Measurements from ENCODE around the gene RASD1. TPM values are rescaled to one million over a fixed set of nuclear protein-coding genes. Genes with fewer than 3 reads are reported as not detected.

Gene RASD1
- total RNA-seq, 1 experiment from 2014 or later, result 5.7 TPM

DNA sequence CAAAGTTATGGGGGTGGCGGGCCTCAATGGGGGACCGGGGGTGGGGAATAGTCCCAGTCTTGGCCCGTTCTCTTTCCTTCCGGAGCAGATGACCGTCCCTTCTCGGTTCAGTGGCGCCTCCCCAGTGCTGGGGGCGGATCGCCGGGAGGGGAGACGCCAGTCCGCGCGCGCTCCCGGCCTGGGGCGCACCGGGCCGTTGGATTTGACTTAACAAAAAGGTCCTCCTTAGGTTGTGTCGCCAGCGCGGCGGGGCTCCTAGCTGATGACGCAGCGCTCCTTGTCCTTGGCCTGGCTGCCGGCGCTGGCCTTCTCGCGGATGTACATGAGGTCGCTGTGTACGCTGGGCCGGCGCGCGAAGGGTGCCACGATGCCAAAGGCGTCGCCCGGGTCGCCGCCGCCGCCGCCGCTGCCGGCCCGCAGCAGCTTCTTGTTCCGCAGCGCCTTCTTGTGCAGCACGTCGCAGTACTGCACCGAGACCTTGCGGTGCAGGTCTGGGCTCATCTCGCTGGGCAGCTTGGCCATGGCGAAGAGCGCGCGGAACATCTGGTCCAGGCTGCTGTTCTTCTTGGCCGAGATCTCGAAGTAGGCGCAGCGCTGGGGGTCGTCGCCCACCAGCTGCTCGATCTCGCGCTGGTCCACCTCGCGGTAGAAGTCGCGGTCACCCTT, 1.2 kb downstream of the RASD1 start:
- no peak overlapping the region for H3K23ac ChIP-seq (ENCODE audit: insufficient read length, low read depth, low read length)
- no peak overlapping the region for H4K5ac ChIP-seq (ENCODE audit: insufficient read length, low read depth, low read length)
- H3K4ac ChIP-seq (ENCODE audit: low read depth, low read length), result no peak overlapping the region
- Mint-ChIP-seq H3K4me3 (peak overlapping the region; percentile 63 to 86), H3K4me1 (peaks cover 33 to 37% of the 10 kb centered on the region in 2 experiments), H3K27me3 (ENCODE audit: low read depth) (peaks cover 46% of the 10 kb centered on the region), H3K27ac (no peak overlapping the region; a peak in 2 of 7 replicates), H3K36me3 (ENCODE audit: insufficient read depth in 1 of 3, low read depth in 3 of 3) (peaks cover 6 to 23% (median 21%) of the 10 kb centered on the region in 3 experiments), H3K9me3 (no peaks in the 10 kb centered on the region; a peak in 1 of 5 replicates)
- no CpG with 5 or more reads among the region's 71 CpGs for WGBS (ENCODE audit: extremely low coverage, insufficient read length, low lambda C conversion rate)
- no peak overlapping the region for H2BK20ac ChIP-seq (ENCODE audit: low read depth, low read length, poor library complexity, severe bottlenecking)
- H3K27me3 ChIP-seq (ENCODE audit: insufficient read depth, low read length), result peaks cover 8% of the 10 kb centered on the region; the same call in 1 of the 2 replicates
- no peak overlapping the region for H2BK15ac ChIP-seq (ENCODE audit: low read depth, low read length)
- H3K4me1 ChIP-seq (ENCODE audit: insufficient read depth, low read length), result peaks cover 3% of the 10 kb centered on the region; the same call in 1 of the 2 replicates
- H2AK5ac ChIP-seq (ENCODE audit: insufficient read length, low read length), result no peak overlapping the region
- H4K20me1 ChIP-seq (ENCODE audit: control insufficient read depth, insufficient read depth, insufficient read length), result no peaks in the 10 kb centered on the region
- H2BK120ac ChIP-seq (ENCODE audit: low read depth, low read length, poor library complexity, severe bottlenecking), result no peak overlapping the region
- H3K9ac ChIP-seq (ENCODE audit: extremely low read depth, insufficient read length, low read length), result peak overlapping the region; percentile 1
- peak overlapping the region; percentile 6 for H3K18ac ChIP-seq (ENCODE audit: insufficient read length, low read depth, low read length)
- no peak overlapping the region for H2AFZ ChIP-seq (ENCODE audit: low read length)
- peak overlapping the region; percentile 67 for H3K4me2 ChIP-seq (ENCODE audit: insufficient read depth, insufficient read length, low read length)
- peak; percentile 82 for DNase-seq
- no peak overlapping the region for H4K8ac ChIP-seq (replicated peaks; ENCODE audit: insufficient read length, low read depth, low read length)
- H3T11ph ChIP-seq (ENCODE audit: low read length), result no peak overlapping the region
- H3K79me2 ChIP-seq (ENCODE audit: insufficient read depth, low read length), result no peaks in the 10 kb centered on the region
- no peak for TF ChIP-seq CTCF (conservative IDR thresholded peaks at IDR 0.05)
- H3K79me1 ChIP-seq (ENCODE audit: insufficient read depth, low read depth, low read length, poor library complexity, severe bottlenecking), result no peaks in the 10 kb centered on the region
- H2BK12ac ChIP-seq (ENCODE audit: insufficient read length, low read depth, low read length), result no peak overlapping the region
- no peak overlapping the region for H4K91ac ChIP-seq (ENCODE audit: insufficient read length, low read depth, low read length)
- no peak overlapping the region for H3K27ac ChIP-seq (ENCODE audit: insufficient read length, low read depth, low read length)
- no peaks in the 10 kb centered on the region for H3K9me3 ChIP-seq (ENCODE audit: control insufficient read depth, low read depth, low read length)
- H3K23me2 ChIP-seq (ENCODE audit: insufficient read length, low read depth, low read length, poor library complexity, severe bottlenecking), result peaks cover 21% of the 10 kb centered on the region
- peak overlapping the region; percentile 67; the same call in 1 of the 2 replicates for H3K14ac ChIP-seq (ENCODE audit: insufficient read depth, low read length)
- H2BK5ac ChIP-seq (ENCODE audit: insufficient read length, low read length), result no peak overlapping the region
- H3K56ac ChIP-seq (ENCODE audit: insufficient read length, low read depth, low read length), result no peak overlapping the region
